Endodermal cell (in vitro differentiated cells): ENCODE measurements around the gene LTBP1. TPM values are rescaled to one million over a fixed set of nuclear protein-coding genes. Genes with fewer than 3 reads are reported as not detected.

Experiments
- DNase-seq: peaks from one replicate; pipeline ENCODE4 v3.0.0-alpha.2; 2017
- H3K27ac ChIP-seq: 2 replicates; pipeline ENCODE4 v1.5.1; 2013; ENCODE audit warnings: mild to moderate bottlenecking, low read depth, low read length, moderate library complexity
- H3K27me3 ChIP-seq: 2 replicates; pipeline ENCODE4 v1.6.1; 2013; ENCODE audit warnings: mild to moderate bottlenecking, low read length, moderate library complexity; ENCODE audit not compliant: insufficient read depth, control insufficient read depth, poor library complexity, severe bottlenecking
- H3K36me3 ChIP-seq: 2 replicates; pipeline ENCODE4 v1.7.0; 2013; ENCODE audit warnings: mild to moderate bottlenecking, low read length, moderate library complexity; ENCODE audit not compliant: control insufficient read depth, insufficient read depth
- H3K4me1 ChIP-seq: one replicate; pipeline ENCODE4 v1.7.0; 2013; ENCODE audit warnings: low read length; ENCODE audit not compliant: control insufficient read depth, insufficient read depth
- H3K4me3 ChIP-seq: 2 replicates; pipeline ENCODE4 v1.5.1; 2013; ENCODE audit warnings: mild to moderate bottlenecking, low read length, moderate library complexity
- H3K9ac ChIP-seq: 2 replicates; pipeline ENCODE4 v1.6.1; 2013; ENCODE audit warnings: mild to moderate bottlenecking, low read length, moderate library complexity; ENCODE audit not compliant: poor library complexity, severe bottlenecking; ENCODE audit errors: extremely low read depth
- H3K9me3 ChIP-seq: 2 replicates; pipeline ENCODE4 v1.6.1; 2013; ENCODE audit warnings: mild to moderate bottlenecking, low read length, moderate library complexity; ENCODE audit not compliant: control insufficient read depth
- H3K27ac Mint-ChIP-seq: 2 replicates; pipeline ENCODE4 v1.8.0; 2020; ENCODE audit warnings: mixed read lengths
- H3K27me3 Mint-ChIP-seq: 2 replicates; pipeline ENCODE4 v1.8.0; 2021; ENCODE audit warnings: mild to moderate bottlenecking, mixed read lengths; ENCODE audit not compliant: insufficient read depth
- H3K36me3 Mint-ChIP-seq: 2 replicates; pipeline ENCODE4 v1.8.0; 2020; ENCODE audit warnings: low read depth, mixed read lengths
- H3K4me1 Mint-ChIP-seq: 2 replicates; pipeline ENCODE4 v1.8.0; 2020; ENCODE audit warnings: mixed read lengths
- H3K4me3 Mint-ChIP-seq: 2 replicates; pipeline ENCODE4 v1.8.0; 2020; ENCODE audit warnings: mild to moderate bottlenecking, moderate library complexity, mixed read lengths
- H3K9me3 Mint-ChIP-seq: 2 replicates; pipeline ENCODE4 v1.8.0; 2020; ENCODE audit warnings: mild to moderate bottlenecking, mixed read lengths
- WGBS, 2 experiments: methylation state at CpG; one replicate each; pipeline versions ENCODE4 v1.1.5 to v1.1.7; 2013; ENCODE audit warnings: missing lambda C conversion rate in 2 of 2, mixed read lengths in 1 of 2; ENCODE audit not compliant: insufficient coverage in 1 of 2, insufficient read length in 1 of 2; 5-methylcytosine and 5-hydroxymethylcytosine counted together
- total RNA-seq, 2 donors: library from RNA; stranded (reverse); fragmentation: NEBNext Ultra II Directional in 1 of 2; extraction: Animal tissue kit (Norgen Biotek cat#: 25700) in 1 of 2; gene quantifications; 2 replicates in 1 of 2; 3 replicates in 1 of 2; pipeline ENCODE4 v1.2.1, GENCODE V29; 2021
- TF ChIP-seq, protein P1 (sequence below): fragments of 200-600 bp; sonication (generic); conservative IDR thresholded peaks from 2 replicates; pipeline ENCODE4 v1.5.0; 2021; ENCODE audit warnings: antibody characterized with exemption, mild to moderate bottlenecking

The LTBP1 gene
- total RNA-seq, 2 donors from 2014 or later, result 43.2 to 43.4 TPM

DNA sequence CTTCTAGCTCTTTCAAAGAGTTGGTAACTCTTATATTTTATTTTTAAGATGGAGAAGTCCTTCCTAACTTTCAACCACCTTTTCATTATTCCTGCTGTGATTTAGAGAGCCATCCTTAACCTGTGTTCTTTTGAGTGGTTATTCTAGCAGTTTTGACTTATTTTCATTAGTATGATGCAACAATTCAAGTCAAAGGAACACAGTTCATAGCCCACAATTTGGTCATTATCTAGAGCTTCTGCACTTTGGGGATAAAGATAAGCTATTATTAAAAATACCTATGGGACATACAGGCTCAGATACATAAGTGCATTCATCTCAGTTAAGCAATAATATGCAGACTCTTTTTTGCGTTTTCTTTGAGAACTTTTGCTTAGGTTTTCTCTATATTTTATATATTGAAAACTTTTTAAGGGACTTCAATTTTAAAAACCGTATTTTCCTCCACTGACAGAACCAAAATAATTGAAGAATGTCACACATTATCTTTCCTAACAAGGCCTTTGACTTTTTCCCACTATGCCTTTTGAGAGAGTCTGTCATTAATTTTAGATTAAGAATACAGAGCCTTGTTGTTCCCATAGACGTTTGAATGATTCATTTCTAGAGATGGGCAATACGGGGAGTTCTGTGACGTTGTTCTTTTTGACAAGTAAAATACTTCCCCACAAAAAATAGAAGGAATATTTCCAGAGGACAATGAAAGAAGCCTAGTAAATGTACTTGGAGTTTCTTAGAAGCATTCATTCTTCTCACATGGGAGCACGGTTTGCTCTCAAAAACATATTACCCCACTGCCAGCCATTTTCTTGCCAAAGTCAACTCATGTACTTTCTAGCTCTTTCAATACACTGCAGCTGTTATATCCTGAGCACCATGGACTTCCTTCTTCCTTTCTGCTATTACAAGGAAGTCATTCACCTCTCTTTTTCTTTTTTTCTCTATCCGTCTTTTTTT is 486.8 kb downstream of the LTBP1 start:
- peaks cover 2% of the 10 kb centered on the region for H3K9me3 Mint-ChIP-seq
- DNase-seq, result no peak
- no peak overlapping the region for H3K27ac Mint-ChIP-seq
- Histone ChIP-seq H3K9me3 (no peaks in the 10 kb centered on the region), H3K9ac (no peak overlapping the region), H3K27ac (no peak overlapping the region), H3K27me3 (no peaks in the 10 kb centered on the region), H3K4me1 (no peaks in the 10 kb centered on the region), H3K36me3 (no peaks in the 10 kb centered on the region), H3K4me3 (no peak overlapping the region)
- H3K27me3 Mint-ChIP-seq, result no peaks in the 10 kb centered on the region
- peaks cover 5% of the 10 kb centered on the region for H3K4me1 Mint-ChIP-seq
- no peak overlapping the region for H3K4me3 Mint-ChIP-seq
- 90 to 91% methylated on average over 4 to 7 of the region's 7 CpGs for WGBS, 2 experiments
- TF ChIP-seq, protein P1, sequence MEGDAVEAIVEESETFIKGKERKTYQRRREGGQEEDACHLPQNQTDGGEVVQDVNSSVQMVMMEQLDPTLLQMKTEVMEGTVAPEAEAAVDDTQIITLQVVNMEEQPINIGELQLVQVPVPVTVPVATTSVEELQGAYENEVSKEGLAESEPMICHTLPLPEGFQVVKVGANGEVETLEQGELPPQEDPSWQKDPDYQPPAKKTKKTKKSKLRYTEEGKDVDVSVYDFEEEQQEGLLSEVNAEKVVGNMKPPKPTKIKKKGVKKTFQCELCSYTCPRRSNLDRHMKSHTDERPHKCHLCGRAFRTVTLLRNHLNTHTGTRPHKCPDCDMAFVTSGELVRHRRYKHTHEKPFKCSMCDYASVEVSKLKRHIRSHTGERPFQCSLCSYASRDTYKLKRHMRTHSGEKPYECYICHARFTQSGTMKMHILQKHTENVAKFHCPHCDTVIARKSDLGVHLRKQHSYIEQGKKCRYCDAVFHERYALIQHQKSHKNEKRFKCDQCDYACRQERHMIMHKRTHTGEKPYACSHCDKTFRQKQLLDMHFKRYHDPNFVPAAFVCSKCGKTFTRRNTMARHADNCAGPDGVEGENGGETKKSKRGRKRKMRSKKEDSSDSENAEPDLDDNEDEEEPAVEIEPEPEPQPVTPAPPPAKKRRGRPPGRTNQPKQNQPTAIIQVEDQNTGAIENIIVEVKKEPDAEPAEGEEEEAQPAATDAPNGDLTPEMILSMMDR, result no peak
- no peaks in the 10 kb centered on the region for H3K36me3 Mint-ChIP-seq

GRCh38 chr2:33435518-33435917 is 488.8 kb downstream of the LTBP1 start:
- no peak overlapping the region for H3K27ac Mint-ChIP-seq
- no peaks in the 10 kb centered on the region for H3K27me3 Mint-ChIP-seq
- H3K36me3 ChIP-seq, result no peaks in the 10 kb centered on the region
- no peaks in the 10 kb centered on the region for H3K36me3 Mint-ChIP-seq
- H3K9me3 ChIP-seq, result no peaks in the 10 kb centered on the region
- no peaks in the 10 kb centered on the region for H3K4me1 ChIP-seq
- peaks cover 5% of the 10 kb centered on the region for H3K4me1 Mint-ChIP-seq
- no peak overlapping the region for H3K9ac ChIP-seq
- TF ChIP-seq, protein P1, result no peak
- H3K9me3 Mint-ChIP-seq, result no peaks in the 10 kb centered on the region
- H3K27me3 ChIP-seq, result no peaks in the 10 kb centered on the region
- 63 to 88% methylated on average over 6 to 8 of the region's 8 CpGs for WGBS, 2 experiments
- no peak overlapping the region for H3K27ac ChIP-seq
- DNase-seq, result no peak
- H3K4me3 Mint-ChIP-seq, result no peak overlapping the region
- H3K4me3 ChIP-seq, result no peak overlapping the region

GRCh38 chr2:33436083-33436482 is 489.3 kb downstream of the LTBP1 start:
- Histone ChIP-seq H3K27ac (no peak overlapping the region), H3K27me3 (no peaks in the 10 kb centered on the region), H3K4me1 (no peaks in the 10 kb centered on the region), H3K9me3 (no peaks in the 10 kb centered on the region), H3K9ac (no peak overlapping the region), H3K4me3 (no peak overlapping the region), H3K36me3 (no peaks in the 10 kb centered on the region)
- H3K27me3 Mint-ChIP-seq, result no peaks in the 10 kb centered on the region
- H3K36me3 Mint-ChIP-seq, result no peaks in the 10 kb centered on the region
- DNase-seq, result no peak
- H3K27ac Mint-ChIP-seq, result no peak overlapping the region
- H3K9me3 Mint-ChIP-seq, result no peaks in the 10 kb centered on the region
- WGBS, 2 experiments, result 85% methylated on average over 1 of the region's 1 CpG; no CpG with 5 or more reads in 1 of the 2 experiments
- H3K4me1 Mint-ChIP-seq, result peaks cover 5% of the 10 kb centered on the region
- no peak overlapping the region for H3K4me3 Mint-ChIP-seq
- TF ChIP-seq, protein P1, result no peak
